HuH-7 (cell line): Measurements from ENCODE around the gene FER.
"Not testable (repeated sequence)": the region's sequence is repeated elsewhere in the genome, so short reads cannot be mapped to it uniquely, and the experiment has no call there.

Experiments used
- DNase-seq: peaks from one replicate; pipeline ENCODE4 v3.0.0; 2011; ENCODE audit warnings: low spot score

The FER gene

GRCh38 chr5:108966910-108967309, 219.2 kb downstream of the FER start:
- DNase-seq: no peak

DNA sequence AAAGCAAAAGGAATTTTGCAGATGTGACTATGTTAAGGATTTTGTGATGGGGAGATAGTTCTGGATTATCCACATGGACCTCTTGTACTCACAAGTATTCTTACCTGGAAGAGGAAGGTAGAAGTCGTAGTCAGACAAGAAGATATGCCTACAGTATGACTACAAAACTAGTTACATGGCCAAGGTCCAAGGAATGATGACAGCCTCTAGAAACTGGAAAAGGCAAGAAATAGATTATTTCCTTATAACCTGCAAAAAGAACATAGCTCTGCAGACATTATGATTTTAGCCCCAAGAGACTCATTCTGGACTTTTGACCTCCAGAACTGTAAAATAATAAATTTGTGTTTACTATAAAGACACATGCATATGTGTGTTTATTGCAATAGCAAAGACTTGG, 226.9 kb downstream of the FER start:
- DNase-seq: no peak

GRCh38 chr5:108975697-108976096, 228.0 kb downstream of the FER start:
- no peak for DNase-seq

DNA sequence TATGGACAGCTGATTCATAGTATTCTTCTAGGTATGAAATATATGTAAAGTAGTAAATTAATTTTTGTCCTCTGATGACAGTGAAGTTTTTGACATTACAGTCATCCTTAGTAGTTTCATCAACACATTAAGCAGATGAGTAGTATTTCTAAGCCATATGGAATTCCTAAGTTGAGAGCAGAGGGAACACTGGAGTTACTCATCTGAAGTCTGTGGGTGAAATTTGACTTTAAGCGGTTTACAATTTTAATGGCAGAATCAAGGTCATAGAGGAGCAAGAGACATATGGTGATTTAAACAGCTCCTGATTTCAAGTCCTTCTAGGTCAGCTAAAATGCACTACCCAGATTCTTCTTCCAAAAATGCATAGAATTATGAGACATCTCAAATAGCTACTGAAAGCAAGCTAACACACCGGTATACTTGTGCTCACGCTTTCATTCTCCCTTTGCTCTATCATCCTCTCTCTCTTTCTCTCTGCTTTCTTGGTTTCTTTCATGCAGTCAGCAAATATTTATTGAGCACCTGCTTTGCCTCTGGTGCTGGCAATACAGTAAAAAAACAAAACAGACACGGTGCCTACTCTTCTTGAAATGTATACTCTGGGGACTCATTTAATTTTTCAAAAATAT, 235.9 kb downstream of the FER start:
- no peak for DNase-seq

DNA sequence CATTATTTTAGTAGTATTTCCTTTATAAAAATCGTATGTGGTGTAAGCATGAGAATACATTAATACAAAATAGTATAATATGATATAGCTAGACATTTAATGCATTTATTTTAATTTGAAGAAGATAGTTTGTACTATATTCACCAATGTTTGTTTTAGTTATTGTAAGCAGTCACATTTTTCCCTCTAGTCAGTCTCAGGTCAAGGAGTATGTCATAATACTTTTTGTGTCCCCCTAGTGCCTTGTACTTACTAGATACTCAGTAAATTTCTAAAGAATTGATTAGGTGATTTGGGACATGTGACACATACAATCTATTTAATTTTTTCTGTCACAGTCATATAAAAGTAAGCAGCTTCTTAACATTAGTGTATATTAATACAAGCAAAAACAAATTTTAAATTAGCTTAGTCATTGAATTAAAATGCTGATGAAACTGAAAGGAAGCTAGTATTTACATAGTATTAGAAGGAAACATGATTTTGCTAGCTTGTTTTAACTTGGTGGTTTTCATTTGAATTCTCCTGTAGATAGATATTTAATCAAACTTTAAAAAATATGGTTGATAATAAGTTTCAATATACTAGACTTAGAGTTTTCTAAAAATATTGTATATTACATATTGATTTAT, 242.2 kb downstream of the FER start:
- no peak for DNase-seq

DNA sequence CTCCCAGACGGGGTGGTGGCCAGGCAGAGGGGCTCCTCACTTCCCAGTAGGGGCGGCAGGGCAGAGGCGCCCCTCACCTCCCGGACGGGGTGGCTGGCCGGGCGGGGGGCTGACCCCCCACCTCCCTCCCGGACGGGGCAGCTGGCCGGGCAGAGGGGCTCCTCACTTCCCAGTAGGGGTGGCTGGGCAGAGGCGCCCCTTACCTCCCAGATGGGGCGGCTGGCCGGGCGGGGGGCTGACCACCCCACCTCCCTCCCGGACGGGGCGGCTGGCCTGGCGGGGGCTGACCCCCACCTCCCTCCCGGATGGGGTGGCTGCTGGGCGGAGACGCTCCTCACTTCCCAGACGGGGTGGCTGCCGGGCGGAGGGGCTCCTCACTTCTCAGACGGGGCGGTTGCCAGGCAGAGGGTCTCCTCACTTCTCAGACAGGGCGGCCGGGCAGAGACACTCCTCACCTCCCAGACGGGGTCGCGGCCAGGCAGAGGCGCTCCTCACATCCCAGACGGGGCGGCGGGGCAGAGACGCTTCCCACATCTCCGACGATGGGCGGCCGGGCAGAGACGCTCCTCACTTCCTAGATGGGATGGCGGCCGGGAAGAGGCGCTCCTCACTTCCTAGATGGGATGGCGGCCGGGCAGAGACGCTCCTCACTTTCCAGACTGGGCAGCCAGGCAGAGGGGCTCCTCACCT, 244.8 kb downstream of the FER start:
- not testable (repeated sequence) for DNase-seq

GRCh38 chr5:108993440-108993839, 245.7 kb downstream of the FER start:
- not testable (repeated sequence) for DNase-seq

- DNase-seq: no peak
These were observed 250.0 kb downstream of the FER start for GRCh38 chr5:108997720-108998119.

- DNase-seq: no peak
These were observed 250.5 kb downstream of the FER start for GRCh38 chr5:108998216-108998615.

DNA sequence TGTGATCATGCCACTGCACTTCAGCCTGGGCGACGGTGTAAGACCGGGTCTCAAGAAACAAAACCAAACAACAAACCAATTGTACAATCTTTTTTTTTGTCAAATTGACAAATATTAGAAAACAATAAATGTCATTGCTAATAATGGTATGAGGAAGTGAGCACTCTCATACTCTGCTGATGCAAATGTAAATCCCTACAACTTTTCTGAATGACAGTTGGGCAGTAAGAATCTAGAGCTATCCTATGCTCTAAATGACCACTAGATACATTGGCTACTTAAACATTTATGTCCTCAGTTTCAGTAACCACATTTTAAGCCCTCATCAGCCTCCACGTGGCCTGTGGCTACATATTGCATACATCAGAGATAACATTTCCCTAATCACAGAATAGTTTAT, 256.2 kb downstream of the FER start:
- DNase-seq: no peak

DNA sequence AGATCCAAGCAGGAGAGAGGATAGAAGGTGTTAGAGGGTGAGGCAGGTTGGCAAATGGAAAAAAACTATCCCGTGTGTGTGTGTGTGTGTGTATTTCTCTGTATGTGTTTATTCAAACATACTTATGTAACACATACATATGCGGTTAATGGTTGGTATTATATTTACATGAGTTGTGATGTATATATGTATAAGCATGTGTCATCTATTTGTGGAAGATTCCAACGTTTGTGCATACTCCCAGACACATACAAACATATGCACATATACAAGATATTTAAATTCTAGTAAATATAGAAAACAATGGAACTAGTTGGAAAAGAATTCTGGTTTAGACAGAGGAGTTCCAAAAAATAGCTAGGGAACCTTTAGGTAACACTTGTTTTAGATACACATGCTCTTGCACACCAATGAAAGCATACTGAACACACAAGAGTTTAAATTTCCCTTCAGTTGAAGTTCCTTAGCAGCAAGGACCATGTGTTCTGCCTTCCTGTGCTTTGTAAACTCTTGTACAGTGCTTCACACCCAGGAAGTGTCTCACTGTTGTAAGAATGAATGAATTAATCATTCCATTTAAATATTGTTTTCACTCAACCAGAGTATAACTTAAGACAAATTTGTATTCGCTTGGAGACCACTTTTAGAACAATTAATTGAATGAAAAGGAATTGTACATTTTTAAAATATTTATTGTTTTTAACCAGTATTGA, 257.8 kb downstream of the FER start:
- DNase-seq: no peak

DNA sequence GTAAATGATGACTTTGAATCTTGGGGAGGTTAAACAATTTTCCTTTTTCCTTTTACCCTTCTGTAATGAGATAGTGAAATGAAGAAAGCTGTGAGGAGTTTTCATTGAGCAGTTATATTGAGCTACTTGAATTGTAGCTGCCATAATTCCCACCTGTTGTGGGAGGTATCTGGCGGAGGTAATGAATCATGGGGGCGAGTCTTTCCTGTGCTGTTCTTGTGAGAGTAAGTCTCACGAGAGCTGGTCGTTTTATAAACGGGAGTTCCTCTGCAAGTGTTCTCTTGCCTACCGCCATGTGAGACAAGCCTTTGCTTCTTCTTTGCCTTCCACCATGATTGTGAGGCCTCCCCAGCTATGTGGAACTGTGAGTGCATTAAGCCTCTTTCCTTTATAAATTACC, 258.4 kb downstream of the FER start:
- no peak for DNase-seq

DNA sequence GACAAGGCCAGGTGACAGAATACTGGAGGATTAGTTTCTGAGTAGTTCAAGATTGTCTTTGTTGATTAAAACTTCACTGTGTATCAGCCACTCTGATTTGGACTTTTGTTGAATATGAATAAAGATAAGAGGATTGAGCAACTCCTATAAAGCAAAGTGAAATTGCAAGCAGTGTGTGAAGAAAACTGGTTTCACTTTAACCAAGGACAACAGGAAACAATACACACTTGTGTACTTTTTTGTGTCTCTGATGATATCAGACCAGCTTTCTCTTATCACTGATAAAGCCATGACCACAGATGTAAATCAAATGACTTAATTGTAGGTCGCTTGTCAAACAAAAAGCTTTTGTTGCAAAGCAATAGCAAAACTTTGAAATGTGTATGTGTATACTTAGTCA, 268.6 kb downstream of the FER start:
- peak; percentile 17 for DNase-seq

DNA sequence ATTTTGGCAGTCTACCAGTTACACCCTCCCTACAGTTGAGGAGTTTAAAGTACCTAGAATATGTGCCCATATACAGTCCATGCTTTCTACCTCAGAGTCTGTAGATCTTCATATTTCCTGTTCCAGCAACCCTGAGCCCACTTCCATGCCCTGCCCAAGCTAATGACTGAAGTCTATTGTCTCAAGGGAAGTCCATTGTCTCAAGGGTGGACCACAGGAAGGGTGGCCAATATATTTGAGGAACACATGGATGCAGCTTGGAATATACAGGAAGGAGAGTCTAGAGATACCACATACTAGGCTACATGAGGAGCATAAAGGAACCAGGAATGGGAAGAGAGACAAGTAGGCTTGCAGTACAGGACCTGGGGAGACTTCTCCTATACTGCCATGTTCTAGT, 274.4 kb downstream of the FER start:
- DNase-seq: no peak

GRCh38 chr5:109025729-109026128, 278.0 kb downstream of the FER start:
- DNase-seq: not testable (repeated sequence)

GRCh38 chr5:109027983-109028607, 280.4 kb downstream of the FER start:
- DNase-seq: no peak

DNA sequence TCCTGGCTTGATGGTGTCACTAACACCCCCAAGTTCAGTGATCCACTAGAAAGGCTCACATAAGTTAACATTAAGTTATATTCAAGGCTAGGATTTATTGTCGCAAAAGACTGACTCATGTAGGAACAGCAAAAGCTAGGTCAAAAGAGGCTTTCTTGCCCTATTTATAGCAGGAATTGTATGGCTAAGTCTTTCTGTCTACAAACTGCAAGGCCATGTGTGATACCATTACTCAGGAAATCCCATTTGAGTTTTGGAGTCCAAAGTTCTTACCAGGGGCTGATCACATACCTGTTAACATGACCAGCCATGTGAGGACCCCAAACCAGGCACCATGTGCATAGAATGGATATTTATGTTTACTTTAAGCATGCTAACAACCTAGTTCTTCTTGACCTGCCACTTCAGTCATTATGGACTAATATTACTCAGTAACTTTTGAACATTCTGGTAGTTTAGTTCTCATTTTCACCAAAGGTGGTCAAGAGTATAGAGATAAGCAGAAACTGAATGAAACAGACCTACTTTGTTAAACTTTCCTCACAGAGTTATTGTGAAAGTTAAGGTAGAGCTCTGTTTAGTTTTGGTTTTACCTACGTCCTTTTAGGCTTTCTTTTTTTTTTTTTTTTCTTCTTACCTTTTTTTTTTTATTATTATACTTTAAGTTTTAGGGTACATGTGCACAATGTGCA, 281.1 kb downstream of the FER start:
- no peak for DNase-seq

DNA sequence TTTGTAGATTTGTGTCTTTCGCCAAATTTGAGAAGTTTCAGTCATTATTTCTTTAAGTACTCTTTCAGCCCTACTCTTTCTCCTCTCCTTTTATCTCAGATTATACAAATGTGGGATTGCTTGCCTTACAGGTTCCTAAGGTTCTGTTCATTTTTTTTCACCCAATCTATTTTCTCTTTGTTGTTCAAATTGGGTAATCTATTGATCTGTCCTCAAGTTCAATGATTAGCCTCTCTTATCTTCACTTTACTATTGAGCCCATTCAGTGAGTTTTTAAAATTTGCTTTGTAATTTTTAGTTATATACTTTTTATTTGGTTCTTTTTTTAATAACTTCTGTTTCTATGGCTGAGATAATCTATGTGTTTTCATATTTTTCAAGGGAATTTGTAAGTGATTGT, 282.1 kb downstream of the FER start:
- DNase-seq: no peak

DNA sequence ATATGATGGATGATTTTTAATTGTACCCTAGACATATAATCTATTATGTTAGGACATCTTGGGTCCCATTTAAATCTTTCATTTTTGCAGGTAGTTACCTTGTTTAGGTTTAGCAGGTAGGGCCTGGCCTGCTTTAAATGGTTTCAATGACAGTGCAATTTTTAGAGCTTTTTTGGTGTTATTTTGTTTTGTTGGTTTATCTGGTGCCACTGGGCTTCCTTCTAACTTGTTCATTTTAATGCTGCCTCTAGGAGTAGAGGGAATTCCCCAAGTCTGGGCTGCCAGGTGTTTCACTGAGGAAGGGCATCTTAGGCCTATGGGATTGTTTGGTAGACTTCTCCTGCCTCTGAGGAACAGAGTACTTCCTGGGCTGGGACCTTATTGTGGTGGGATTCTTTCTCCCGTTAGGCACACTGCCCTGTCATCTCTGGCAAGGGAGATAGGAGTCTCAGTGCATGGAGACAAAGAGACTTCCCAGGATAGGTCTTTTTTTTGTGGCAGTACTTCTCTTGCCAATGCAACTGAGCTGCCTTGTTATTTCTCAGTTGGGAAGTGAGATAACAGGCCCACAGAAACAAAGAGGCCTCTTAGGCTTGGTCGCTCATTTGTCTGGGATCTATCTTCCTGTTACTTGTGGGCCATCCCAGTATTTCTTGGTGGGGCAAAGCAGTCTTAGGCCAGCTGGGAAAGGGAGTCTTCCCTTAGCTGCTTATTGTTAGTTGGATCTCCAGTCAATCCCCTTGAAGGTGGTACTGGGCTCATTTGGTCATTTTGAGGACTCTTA, 282.9 kb downstream of the FER start:
- DNase-seq: no peak

- DNase-seq: no peak
These were observed 286.6 kb downstream of the FER start for GRCh38 chr5:109034306-109034705.

DNA sequence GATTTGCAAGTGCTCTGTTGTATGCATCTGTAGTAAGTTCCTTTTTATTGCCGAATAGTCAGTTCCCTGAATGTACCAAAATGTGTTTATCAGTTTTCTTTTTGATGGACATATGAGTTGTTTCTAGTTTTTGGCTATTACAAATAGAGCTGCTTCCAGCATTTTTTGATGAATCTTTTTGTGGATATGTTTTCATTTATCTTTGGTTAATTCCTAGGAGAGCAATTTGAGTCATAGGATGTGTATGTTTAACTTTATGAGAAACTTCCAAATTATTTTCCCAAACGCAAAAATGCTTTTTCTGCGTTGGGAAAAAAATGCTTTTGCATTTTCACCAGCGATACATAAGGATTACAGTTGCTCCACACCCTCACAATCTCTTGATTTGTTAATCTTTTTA, 287.7 kb downstream of the FER start:
- DNase-seq: no peak
